OCI-LY3 (cell line): Measurements from ENCODE around the gene CST4.

Experiments
- H2AFZ ChIP-seq: fragments of 200-600, 300-600 bp; shearing (Covaris generic); 2 replicates; pipeline ENCODE4 v1.6.0; 2014; ENCODE audit warnings: antibody characterized with exemption, low read depth, low read length
- H3K27ac ChIP-seq: fragments of 200-600, 300-600 bp; sonication (generic); 2 replicates; pipeline ENCODE4 v1.5.1; 2014; ENCODE audit warnings: mild to moderate bottlenecking, low read length, moderate library complexity, mixed read lengths
- H3K27me3 ChIP-seq: fragments of 200-600, 300-600 bp; sonication (generic); 2 replicates; pipeline ENCODE4 v1.6.1; 2014; ENCODE audit warnings: low read depth, low read length, mixed read lengths
- H3K36me3 ChIP-seq: fragments of 200-600, 300-600 bp; sonication (generic); replicated peaks from 2 replicates; pipeline ENCODE3; 2014; ENCODE audit warnings: low read depth, low read length, mixed read lengths
- H3K4me1 ChIP-seq: fragments of 300-600, 200-600 bp; sonication (generic); 2 replicates; pipeline ENCODE4 v1.6.1; 2014; ENCODE audit warnings: low read length, mixed read lengths
- H3K4me2 ChIP-seq: fragments of 200-600, 300-600 bp; sonication (generic); 2 replicates; pipeline ENCODE4 v1.6.1; 2014; ENCODE audit warnings: low read length, mixed read lengths
- H3K4me3 ChIP-seq: fragments of 300-600, 200-600 bp; sonication (generic); 2 replicates; pipeline ENCODE4 v1.5.1; 2014; ENCODE audit warnings: antibody characterized with exemption, mild to moderate bottlenecking, low read length, moderate library complexity
- H3K79me2 ChIP-seq: fragments of 300-600, 200-600 bp; shearing (Covaris generic); 2 replicates; pipeline ENCODE4 v1.6.1; 2014; ENCODE audit warnings: mild to moderate bottlenecking, low read length, mixed read lengths
- H3K9ac ChIP-seq: fragments of 300-600, 200-600 bp; shearing (Covaris generic); 2 replicates; pipeline ENCODE4 v1.6.0; 2014; ENCODE audit warnings: mild to moderate bottlenecking, low read length, moderate library complexity
- H3K9me3 ChIP-seq: fragments of 200-600, 300-600 bp; shearing (Covaris generic); 2 replicates; pipeline ENCODE4 v1.6.1; 2014; ENCODE audit warnings: low read length, mixed read lengths; ENCODE audit not compliant: insufficient read depth
- H4K20me1 ChIP-seq: fragments of 200-600, 300-600 bp; sonication (generic); 2 replicates; pipeline ENCODE4 v1.6.1; 2016; ENCODE audit warnings: low read length, mixed read lengths; ENCODE audit not compliant: insufficient read depth
- EZH2phosphoT487 ChIP-seq: fragments of 200-600 bp; shearing (Covaris generic); IDR thresholded peaks from 2 replicates; pipeline ENCODE4 v1.6.1; 2018; ENCODE audit warnings: antibody characterized with exemption, mixed run types, low read depth
- TF ChIP-seq, protein P1 (sequence below): fragments of 200-600, 300-600 bp; sonication (generic); IDR thresholded peaks from 2 replicates; pipeline ENCODE4 v1.5.1; 2014; ENCODE audit warnings: antibody characterized with exemption, low read length, low read depth

CST4 gene

DNA sequence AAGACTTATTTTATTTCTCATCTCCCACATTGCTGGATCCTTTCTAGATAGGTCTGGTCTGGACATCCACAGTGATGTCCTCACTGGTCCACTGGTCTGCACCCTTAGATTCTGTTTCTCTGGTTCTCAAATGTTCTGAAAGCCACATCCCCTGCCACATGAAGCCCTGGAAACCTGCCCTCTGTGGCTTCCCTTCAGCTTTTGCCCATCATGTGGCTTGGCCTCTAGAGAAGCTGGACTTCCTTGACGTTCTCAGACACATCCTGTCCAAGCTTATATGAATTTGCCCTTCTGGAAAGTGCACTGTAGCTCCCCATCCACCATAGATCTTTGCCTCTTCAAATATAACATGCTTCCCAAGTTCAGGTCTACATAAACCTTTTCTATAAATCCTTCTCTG, 18.5 kb downstream of the CST4 start:
- H3K27me3 ChIP-seq, result peaks cover 12% of the 10 kb centered on the region

DNA sequence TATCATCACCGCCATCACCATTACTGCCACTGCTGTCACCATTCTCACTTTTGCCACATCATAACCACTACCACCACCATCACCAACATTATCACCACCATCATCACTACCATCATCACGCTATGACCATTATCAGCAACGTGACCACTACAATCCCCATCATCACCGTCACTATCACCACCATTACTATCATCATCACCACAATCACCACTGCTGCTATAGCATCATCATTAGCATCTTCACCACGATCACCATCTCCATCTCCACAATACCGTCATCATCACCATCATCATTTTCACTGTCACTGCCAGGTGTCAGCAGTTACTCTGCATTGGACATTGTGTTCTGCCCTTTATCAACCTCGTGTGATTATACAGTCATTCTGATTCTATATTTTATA, 19.0 kb downstream of the CST4 start:
- Histone ChIP-seq H3K4me2 (no peak overlapping the region), H3K9ac (no peak overlapping the region)

More for the DNA sequence above, 18.5 kb downstream of the CST4 start:
- Histone ChIP-seq H2AFZ (no peak overlapping the region), H3K4me1 (no peaks in the 10 kb centered on the region), H4K20me1 (no peaks in the 10 kb centered on the region), H3K27ac (no peak overlapping the region), H3K79me2 (no peaks in the 10 kb centered on the region), H3K36me3 (no peaks in the 10 kb centered on the region), H3K9me3 (no peaks in the 10 kb centered on the region), H3K4me2 (no peak overlapping the region), H3K4me3 (no peak overlapping the region), H3K9ac (no peak overlapping the region)
- TF ChIP-seq, protein P1, sequence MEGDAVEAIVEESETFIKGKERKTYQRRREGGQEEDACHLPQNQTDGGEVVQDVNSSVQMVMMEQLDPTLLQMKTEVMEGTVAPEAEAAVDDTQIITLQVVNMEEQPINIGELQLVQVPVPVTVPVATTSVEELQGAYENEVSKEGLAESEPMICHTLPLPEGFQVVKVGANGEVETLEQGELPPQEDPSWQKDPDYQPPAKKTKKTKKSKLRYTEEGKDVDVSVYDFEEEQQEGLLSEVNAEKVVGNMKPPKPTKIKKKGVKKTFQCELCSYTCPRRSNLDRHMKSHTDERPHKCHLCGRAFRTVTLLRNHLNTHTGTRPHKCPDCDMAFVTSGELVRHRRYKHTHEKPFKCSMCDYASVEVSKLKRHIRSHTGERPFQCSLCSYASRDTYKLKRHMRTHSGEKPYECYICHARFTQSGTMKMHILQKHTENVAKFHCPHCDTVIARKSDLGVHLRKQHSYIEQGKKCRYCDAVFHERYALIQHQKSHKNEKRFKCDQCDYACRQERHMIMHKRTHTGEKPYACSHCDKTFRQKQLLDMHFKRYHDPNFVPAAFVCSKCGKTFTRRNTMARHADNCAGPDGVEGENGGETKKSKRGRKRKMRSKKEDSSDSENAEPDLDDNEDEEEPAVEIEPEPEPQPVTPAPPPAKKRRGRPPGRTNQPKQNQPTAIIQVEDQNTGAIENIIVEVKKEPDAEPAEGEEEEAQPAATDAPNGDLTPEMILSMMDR, result no peak
- no peak for TF ChIP-seq EZH2phosphoT487

DNA sequence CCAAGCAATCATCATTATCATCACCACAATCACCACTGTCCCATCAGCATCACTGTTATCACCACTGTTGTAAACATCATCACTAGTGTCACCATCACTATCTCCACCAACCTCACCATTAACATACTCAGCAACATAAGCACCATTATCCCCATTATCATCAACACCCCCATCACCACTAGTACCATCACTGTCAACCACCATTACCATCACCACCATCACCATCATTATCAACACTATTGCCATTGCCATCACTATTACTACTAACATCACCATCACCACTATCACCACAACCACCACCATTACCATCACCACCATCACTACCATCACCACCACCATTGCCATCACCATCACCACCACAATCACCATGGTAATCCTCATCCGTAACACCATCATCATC, 19.5 kb downstream of the CST4 start:
- H3K79me2 ChIP-seq, result no peaks in the 10 kb centered on the region
- H3K4me2 ChIP-seq, result no peak overlapping the region
- no peaks in the 10 kb centered on the region for H3K4me1 ChIP-seq
- H3K27me3 ChIP-seq, result peaks cover 15% of the 10 kb centered on the region
- TF ChIP-seq EZH2phosphoT487, result no peak
- TF ChIP-seq, protein P1, result no peak
- no peak overlapping the region for H3K27ac ChIP-seq
- no peaks in the 10 kb centered on the region for H3K36me3 ChIP-seq
- H3K9ac ChIP-seq, result no peak overlapping the region
- no peaks in the 10 kb centered on the region for H4K20me1 ChIP-seq
- H3K9me3 ChIP-seq, result no peaks in the 10 kb centered on the region
- no peak overlapping the region for H3K4me3 ChIP-seq
- no peak overlapping the region for H2AFZ ChIP-seq

More for the DNA sequence above, 19.0 kb downstream of the CST4 start:
- no peaks in the 10 kb centered on the region for H3K4me1 ChIP-seq
- H3K9me3 ChIP-seq, result no peaks in the 10 kb centered on the region
- TF ChIP-seq EZH2phosphoT487, result no peak
- TF ChIP-seq, protein P1, result no peak
- no peaks in the 10 kb centered on the region for H3K36me3 ChIP-seq
- peaks cover 13% of the 10 kb centered on the region for H3K27me3 ChIP-seq
- H3K27ac ChIP-seq, result no peak overlapping the region
- H2AFZ ChIP-seq, result no peak overlapping the region
- H3K4me3 ChIP-seq, result no peak overlapping the region
- H4K20me1 ChIP-seq, result no peaks in the 10 kb centered on the region
- no peaks in the 10 kb centered on the region for H3K79me2 ChIP-seq

DNA sequence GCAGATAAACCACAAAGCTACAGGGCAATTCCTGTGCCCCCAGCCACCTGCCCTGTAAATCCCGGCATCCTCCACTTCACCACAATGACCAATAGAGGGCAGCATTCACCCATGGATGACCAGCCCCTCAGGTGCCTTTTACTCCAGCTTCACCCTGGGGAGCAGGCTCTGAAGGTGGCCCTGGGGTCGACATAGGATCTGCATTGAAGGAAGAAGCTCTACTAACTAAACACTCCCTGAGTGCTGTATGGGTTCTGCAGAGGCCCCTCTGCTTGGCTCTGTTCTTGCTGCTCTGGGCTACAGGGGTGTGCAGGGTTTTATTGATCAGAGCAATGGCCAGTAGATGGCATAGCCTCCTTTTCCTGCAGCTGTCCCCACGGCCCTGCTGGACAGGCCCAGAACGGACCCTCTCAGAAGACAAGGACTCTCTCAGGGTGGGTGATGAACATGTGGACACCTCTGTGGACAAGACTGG, 20.3 kb downstream of the CST4 start:
- Histone ChIP-seq H3K9me3 (no peaks in the 10 kb centered on the region), H3K27ac (no peak overlapping the region), H3K4me1 (no peaks in the 10 kb centered on the region), H3K36me3 (no peaks in the 10 kb centered on the region), H3K9ac (no peak overlapping the region), H3K79me2 (no peaks in the 10 kb centered on the region), H3K4me3 (no peak overlapping the region), H3K27me3 (peaks cover 15% of the 10 kb centered on the region), H4K20me1 (no peaks in the 10 kb centered on the region), H2AFZ (no peak overlapping the region), H3K4me2 (no peak overlapping the region)
- TF ChIP-seq, protein P1, result peak; percentile 92
- no peak for TF ChIP-seq EZH2phosphoT487
